Measurements from ENCODE around the gene GAD1. TPM values are rescaled to one million over a fixed set of nuclear protein-coding genes. Genes with fewer than 3 reads are reported as not detected.

The GAD1 gene
- total RNA-seq, 2 experiments from 2014 or later, result not detected

- H3K79me2 ChIP-seq (ENCODE audit: insufficient read depth, low read depth, low read length), result no peaks in the 10 kb centered on the region
- H4K20me1 ChIP-seq (ENCODE audit: insufficient read depth, low read length), result no peaks in the 10 kb centered on the region
- ChIA-PET POLR2A (no interaction called here), CTCF (ENCODE audit: unreplicated experiment) (no interaction called here)
- no peaks in the 10 kb centered on the region for H3K4me1 ChIP-seq (ENCODE audit: insufficient read depth, low read length, poor library complexity, severe bottlenecking)
- no peaks in the 10 kb centered on the region for H3K36me3 ChIP-seq (ENCODE audit: insufficient read depth, low read length)
- no peak for DNase-seq (ENCODE audit: low spot score)
- H3K9me3 ChIP-seq (ENCODE audit: low read length), result no peaks in the 10 kb centered on the region
- TF ChIP-seq EZH2phosphoT487 (IDR thresholded peaks at IDR 0.05; ENCODE audit: borderline replicate concordance, low read depth, low read length), result no peak
- TF ChIP-seq, protein P1, sequence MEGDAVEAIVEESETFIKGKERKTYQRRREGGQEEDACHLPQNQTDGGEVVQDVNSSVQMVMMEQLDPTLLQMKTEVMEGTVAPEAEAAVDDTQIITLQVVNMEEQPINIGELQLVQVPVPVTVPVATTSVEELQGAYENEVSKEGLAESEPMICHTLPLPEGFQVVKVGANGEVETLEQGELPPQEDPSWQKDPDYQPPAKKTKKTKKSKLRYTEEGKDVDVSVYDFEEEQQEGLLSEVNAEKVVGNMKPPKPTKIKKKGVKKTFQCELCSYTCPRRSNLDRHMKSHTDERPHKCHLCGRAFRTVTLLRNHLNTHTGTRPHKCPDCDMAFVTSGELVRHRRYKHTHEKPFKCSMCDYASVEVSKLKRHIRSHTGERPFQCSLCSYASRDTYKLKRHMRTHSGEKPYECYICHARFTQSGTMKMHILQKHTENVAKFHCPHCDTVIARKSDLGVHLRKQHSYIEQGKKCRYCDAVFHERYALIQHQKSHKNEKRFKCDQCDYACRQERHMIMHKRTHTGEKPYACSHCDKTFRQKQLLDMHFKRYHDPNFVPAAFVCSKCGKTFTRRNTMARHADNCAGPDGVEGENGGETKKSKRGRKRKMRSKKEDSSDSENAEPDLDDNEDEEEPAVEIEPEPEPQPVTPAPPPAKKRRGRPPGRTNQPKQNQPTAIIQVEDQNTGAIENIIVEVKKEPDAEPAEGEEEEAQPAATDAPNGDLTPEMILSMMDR (conservative IDR thresholded peaks at IDR 0.05; ENCODE audit: low read length), result no peak
- intact Hi-C loops (cut with micrococcal nuclease; ENCODE audit: unreplicated experiment), result no loop called here
- H3K4me3 ChIP-seq (ENCODE audit: low read depth, low read length, poor library complexity, severe bottlenecking), result no peak overlapping the region
- H3K9me2 ChIP-seq (ENCODE audit: insufficient read depth, low read length), result no peaks in the 10 kb centered on the region
- no peak overlapping the region for H2AFZ ChIP-seq (ENCODE audit: low read length)
- no peak overlapping the region for H3K4me2 ChIP-seq (ENCODE audit: low read length)
- no peak overlapping the region for H3K27ac ChIP-seq (ENCODE audit: low read depth, low read length, poor library complexity, severe bottlenecking)
- BruUV-seq (replicated peaks), result no TSS peak
These were observed 78.5 kb downstream of the GAD1 start for GRCh38 chr2:170895023-170895757.

- H3K36me3 ChIP-seq (ENCODE audit: insufficient read depth, low read length), result no peaks in the 10 kb centered on the region
- TF ChIP-seq, protein P1 (conservative IDR thresholded peaks at IDR 0.05; ENCODE audit: low read length), result no peak
- no peak for TF ChIP-seq EZH2phosphoT487 (IDR thresholded peaks at IDR 0.05; ENCODE audit: borderline replicate concordance, low read depth, low read length)
- intact Hi-C loops (cut with micrococcal nuclease; ENCODE audit: unreplicated experiment), result no loop called here
- no peak overlapping the region for H3K4me2 ChIP-seq (ENCODE audit: low read length)
- no peak for DNase-seq (ENCODE audit: low spot score)
- no peaks in the 10 kb centered on the region for H3K9me2 ChIP-seq (ENCODE audit: insufficient read depth, low read length)
- H3K4me1 ChIP-seq (ENCODE audit: insufficient read depth, low read length, poor library complexity, severe bottlenecking), result no peaks in the 10 kb centered on the region
- no peaks in the 10 kb centered on the region for H4K20me1 ChIP-seq (ENCODE audit: insufficient read depth, low read length)
- H3K79me2 ChIP-seq (ENCODE audit: insufficient read depth, low read depth, low read length), result no peaks in the 10 kb centered on the region
- CTCF ChIA-PET (ENCODE audit: unreplicated experiment), result no interaction called here
- no peaks in the 10 kb centered on the region for H3K9me3 ChIP-seq (ENCODE audit: low read length)
- BruUV-seq (replicated peaks), result no TSS peak
- POLR2A ChIA-PET, result interaction anchor here (0.7 to 1.3 kb wide), 4 partner anchors 11 to 1395 kb away, joined by 3 to 5 read pairs (median 4); no protein-coding TSS in a partner anchor
- no peak overlapping the region for H3K4me3 ChIP-seq (ENCODE audit: low read depth, low read length, poor library complexity, severe bottlenecking)
- no peak overlapping the region for H3K27ac ChIP-seq (ENCODE audit: low read depth, low read length, poor library complexity, severe bottlenecking)
- no peak overlapping the region for H2AFZ ChIP-seq (ENCODE audit: low read length)
These were observed 79.9 kb downstream of the GAD1 start for GRCh38 chr2:170896622-170897021.

- no peaks in the 10 kb centered on the region for H3K79me2 ChIP-seq (ENCODE audit: insufficient read depth, low read depth, low read length)
- no TSS peak for BruUV-seq (replicated peaks)
- no peak overlapping the region for H3K4me2 ChIP-seq (ENCODE audit: low read length)
- ChIA-PET POLR2A (interaction anchor here (0.7 to 1.3 kb wide), 3 partner anchors 12 to 36 kb away, joined by 3 to 5 read pairs (median 3); no protein-coding TSS in a partner anchor), CTCF (ENCODE audit: unreplicated experiment) (no interaction called here)
- no peak overlapping the region for H2AFZ ChIP-seq (ENCODE audit: low read length)
- H3K36me3 ChIP-seq (ENCODE audit: insufficient read depth, low read length), result no peaks in the 10 kb centered on the region
- H3K4me1 ChIP-seq (ENCODE audit: insufficient read depth, low read length, poor library complexity, severe bottlenecking), result no peaks in the 10 kb centered on the region
- TF ChIP-seq, protein P1 (conservative IDR thresholded peaks at IDR 0.05; ENCODE audit: low read length), result no peak
- TF ChIP-seq EZH2phosphoT487 (IDR thresholded peaks at IDR 0.05; ENCODE audit: borderline replicate concordance, low read depth, low read length), result no peak
- no peak overlapping the region for H3K27ac ChIP-seq (ENCODE audit: low read depth, low read length, poor library complexity, severe bottlenecking)
- no peak for DNase-seq (ENCODE audit: low spot score)
- intact Hi-C loops (cut with micrococcal nuclease; ENCODE audit: unreplicated experiment), result no loop called here
- H3K9me3 ChIP-seq (ENCODE audit: low read length), result no peaks in the 10 kb centered on the region
- H3K4me3 ChIP-seq (ENCODE audit: low read depth, low read length, poor library complexity, severe bottlenecking), result no peak overlapping the region
- H3K9me2 ChIP-seq (ENCODE audit: insufficient read depth, low read length), result no peaks in the 10 kb centered on the region
- H4K20me1 ChIP-seq (ENCODE audit: insufficient read depth, low read length), result no peaks in the 10 kb centered on the region
These were observed 80.4 kb downstream of the GAD1 start for GRCh38 chr2:170897108-170897507.

Measured in OCI-LY7 (cell line).